MCF 10A (cell line): Measurements from ENCODE around the gene DLG2. TPM values are rescaled to one million over a fixed set of nuclear protein-coding genes. Genes with fewer than 3 reads are reported as not detected.
A peak's percentile ranks its signal among the peaks of the same experiment; 100 is the strongest.

Source experiments
- BruUV-seq: library from RNA; stranded (reverse); fragments of 400-500 nt; replicated peaks from 2 replicates; lab custom pipeline; 2021; lab: Mats Ljungman, UMichigan
- CTCF ChIA-PET: fragments of 300-600 bp; sonication (Branson Sonifier 250); formaldehyde crosslinking; extraction: SDS; loops from one replicate; lab custom pipeline; 2021; ENCODE audit warnings: antibody characterized with exemption, inconsistent platforms; lab: Yijun Ruan, JAX
- POLR2A ChIA-PET: fragments of 300-600, 350-650 bp; sonication (Branson Sonifier 250); formaldehyde crosslinking; extraction: SDS; loops from one replicate; lab custom pipeline; 2020; ENCODE audit warnings: antibody characterized with exemption, inconsistent platforms; lab: Yijun Ruan, JAX
- DNase-seq: peaks from one replicate; pipeline ENCODE4 v3.0.0-alpha.2; 2018; ENCODE audit not compliant: unreplicated experiment
- H3K27ac Mint-ChIP-seq: one replicate; pipeline ENCODE4 v1.8.0; 2022; ENCODE audit warnings: mild to moderate bottlenecking, low read depth, mixed read lengths; ENCODE audit not compliant: unreplicated experiment
- H3K27me3 Mint-ChIP-seq: one replicate; pipeline ENCODE4 v1.8.0; 2022; ENCODE audit warnings: mixed read lengths; ENCODE audit not compliant: insufficient read depth, unreplicated experiment
- H3K36me3 Mint-ChIP-seq: one replicate; pipeline ENCODE4 v1.8.0; 2022; ENCODE audit warnings: mild to moderate bottlenecking, moderate library complexity, mixed read lengths; ENCODE audit not compliant: insufficient read depth, unreplicated experiment
- H3K4me1 Mint-ChIP-seq: one replicate; pipeline ENCODE4 v1.8.0; 2022; ENCODE audit warnings: mixed read lengths; ENCODE audit not compliant: insufficient read depth, unreplicated experiment
- H3K4me3 Mint-ChIP-seq: one replicate; pipeline ENCODE4 v1.8.0; 2022; ENCODE audit warnings: mild to moderate bottlenecking, moderate library complexity, mixed read lengths; ENCODE audit not compliant: unreplicated experiment
- H3K9me3 Mint-ChIP-seq: one replicate; pipeline ENCODE4 v1.8.0; 2022; ENCODE audit warnings: mixed read lengths; ENCODE audit not compliant: unreplicated experiment
- CTCF ChIP-seq: fragments of 200-600 bp; IDR thresholded peaks from one replicate; pipeline ENCODE4 v1.8.0; 2022; ENCODE audit warnings: antibody characterized with exemption, mild to moderate bottlenecking; ENCODE audit not compliant: unreplicated experiment
- intact Hi-C: fragments of 100-400 bp; cut with micrococcal nuclease; formaldehyde crosslinking; loops from 2 replicates; pipeline ENCODE4 v1.14.1; 2022
- total RNA-seq: library from RNA; stranded (reverse); gene quantifications from 2 replicates; pipeline ENCODE4 v1.2.3, GENCODE V29; 2022

The DLG2 gene
- total RNA-seq, 1 experiment from 2014 or later = 0.26 TPM

GRCh38 chr11:83706566-83706965 is 1920.6 kb downstream of the DLG2 start:
- Mint-ChIP-seq H3K27ac (no peak overlapping the region), H3K4me1 (no peaks in the 10 kb centered on the region), H3K36me3 (no peaks in the 10 kb centered on the region), H3K27me3 (peaks cover 14% of the 10 kb centered on the region), H3K9me3 (no peaks in the 10 kb centered on the region), H3K4me3 (no peak overlapping the region)
- CTCF ChIA-PET = interaction anchor here (0.9 to 1.0 kb wide), 2 partner anchors 17 to 111 kb away, joined by 3 to 6 read pairs; no protein-coding TSS in a partner anchor
- no TSS peak for BruUV-seq
- peak; percentile 2 for DNase-seq
- intact Hi-C loops = no loop called here
- no peak for TF ChIP-seq CTCF
- POLR2A ChIA-PET = no interaction called here

- no TSS peak for BruUV-seq
These were observed 1924.3 kb downstream of the DLG2 start for GRCh38 chr11:83702796-83703195.

GRCh38 chr11:83697518-83697917 is 1929.6 kb downstream of the DLG2 start:
- H3K4me3 Mint-ChIP-seq = no peak overlapping the region
- no peaks in the 10 kb centered on the region for H3K9me3 Mint-ChIP-seq
- no peak for TF ChIP-seq CTCF
- no peaks in the 10 kb centered on the region for H3K4me1 Mint-ChIP-seq
- peaks cover 20% of the 10 kb centered on the region for H3K27me3 Mint-ChIP-seq
- DNase-seq = no peak
- H3K36me3 Mint-ChIP-seq = no peaks in the 10 kb centered on the region
- ChIA-PET POLR2A (no interaction called here), CTCF (interaction anchor here (0.6 kb wide), 1 partner anchor 981 kb away, joined by 4 read pairs; no protein-coding TSS in a partner anchor)
- H3K27ac Mint-ChIP-seq = no peak overlapping the region
- no TSS peak for BruUV-seq
- intact Hi-C loops = no loop called here

More at GRCh38 chr11:83702796-83703195, 1924.3 kb downstream of the DLG2 start:
- no peaks in the 10 kb centered on the region for H3K36me3 Mint-ChIP-seq
- H3K4me1 Mint-ChIP-seq = no peaks in the 10 kb centered on the region
- DNase-seq = no peak
- ChIA-PET CTCF (interaction anchor here (0.6 to 1.1 kb wide), 2 partner anchors 41 to 1194 kb away, joined by 3 to 4 read pairs; no protein-coding TSS in a partner anchor), POLR2A (no interaction called here)
- TF ChIP-seq CTCF = no peak
- intact Hi-C loops = no loop called here
- H3K4me3 Mint-ChIP-seq = no peak overlapping the region
- no peak overlapping the region for H3K27ac Mint-ChIP-seq
- peaks cover 19% of the 10 kb centered on the region for H3K27me3 Mint-ChIP-seq
- H3K9me3 Mint-ChIP-seq = no peaks in the 10 kb centered on the region

- Mint-ChIP-seq H3K36me3 (no peaks in the 10 kb centered on the region), H3K4me1 (peaks cover 5% of the 10 kb centered on the region), H3K27me3 (peaks cover 20% of the 10 kb centered on the region), H3K4me3 (no peak overlapping the region), H3K27ac (no peak overlapping the region), H3K9me3 (no peaks in the 10 kb centered on the region)
- intact Hi-C loops = no loop called here
- CTCF ChIA-PET = interaction anchor here (0.5 to 1.2 kb wide), 4 partner anchors 24 to 881 kb away, joined by 3 read pairs; no protein-coding TSS in a partner anchor
- DNase-seq = no peak
- POLR2A ChIA-PET = no interaction called here
- no TSS peak for BruUV-seq
- TF ChIP-seq CTCF = no peak
These were observed 1932.1 kb downstream of the DLG2 start for GRCh38 chr11:83695046-83695445.
